ENCODE data around the gene MAFB.

GRCh38 chr20:40698281-40698680 lies 9.2 kb upstream of the MAFB start:
- TF ChIP-seq, protein P1, sequence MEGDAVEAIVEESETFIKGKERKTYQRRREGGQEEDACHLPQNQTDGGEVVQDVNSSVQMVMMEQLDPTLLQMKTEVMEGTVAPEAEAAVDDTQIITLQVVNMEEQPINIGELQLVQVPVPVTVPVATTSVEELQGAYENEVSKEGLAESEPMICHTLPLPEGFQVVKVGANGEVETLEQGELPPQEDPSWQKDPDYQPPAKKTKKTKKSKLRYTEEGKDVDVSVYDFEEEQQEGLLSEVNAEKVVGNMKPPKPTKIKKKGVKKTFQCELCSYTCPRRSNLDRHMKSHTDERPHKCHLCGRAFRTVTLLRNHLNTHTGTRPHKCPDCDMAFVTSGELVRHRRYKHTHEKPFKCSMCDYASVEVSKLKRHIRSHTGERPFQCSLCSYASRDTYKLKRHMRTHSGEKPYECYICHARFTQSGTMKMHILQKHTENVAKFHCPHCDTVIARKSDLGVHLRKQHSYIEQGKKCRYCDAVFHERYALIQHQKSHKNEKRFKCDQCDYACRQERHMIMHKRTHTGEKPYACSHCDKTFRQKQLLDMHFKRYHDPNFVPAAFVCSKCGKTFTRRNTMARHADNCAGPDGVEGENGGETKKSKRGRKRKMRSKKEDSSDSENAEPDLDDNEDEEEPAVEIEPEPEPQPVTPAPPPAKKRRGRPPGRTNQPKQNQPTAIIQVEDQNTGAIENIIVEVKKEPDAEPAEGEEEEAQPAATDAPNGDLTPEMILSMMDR (optimal IDR thresholded peaks at IDR 0.05 in 1 of 3, IDR thresholded peaks at IDR 0.05 in 1 of 3, conservative IDR thresholded peaks at IDR 0.05 in 1 of 3; ENCODE audit: extremely low read depth in 1 of 3, insufficient read depth in 2 of 3, low read length in 3 of 3): no peak
- TF ChIP-seq EZH2 (IDR thresholded peaks at IDR 0.05; ENCODE audit: low read length): no peak
